Measurements from ENCODE around the gene PTCD1.

PTCD1 gene

GRCh38 chr7:99422186-99422585, 16.4 kb downstream of the PTCD1 start:
- no peak overlapping the region for H3K4me3 ChIP-seq (ENCODE audit: low read length)
- TF ChIP-seq CTCF (IDR thresholded peaks at IDR 0.05; ENCODE audit: low read depth, low read length, poor library complexity, severe bottlenecking), result no peak
- no peak for TF ChIP-seq EZH2phosphoT487 (IDR thresholded peaks at IDR 0.05; ENCODE audit: borderline replicate concordance, low read length)
- H3K4me2 ChIP-seq (ENCODE audit: low read length), result no peak overlapping the region
- no peak overlapping the region for H3K27ac ChIP-seq (ENCODE audit: low read depth, low read length)
- H3K9me3 ChIP-seq (ENCODE audit: control insufficient read depth, insufficient read depth, low read length), result no peaks in the 10 kb centered on the region
- no peaks in the 10 kb centered on the region for H3K9me2 ChIP-seq (replicated peaks; ENCODE audit: control insufficient read depth, low read length)
- peaks cover 14% of the 10 kb centered on the region; the same call in 1 of the 2 replicates for H4K20me1 ChIP-seq (ENCODE audit: control insufficient read depth, insufficient read depth, low read depth, low read length)
- no peaks in the 10 kb centered on the region for H3K27me3 ChIP-seq (ENCODE audit: control insufficient read depth, low read length)
- H3F3A ChIP-seq (ENCODE audit: control insufficient read depth, insufficient read depth), result peaks cover 12% of the 10 kb centered on the region
- H3K4me1 ChIP-seq (ENCODE audit: control insufficient read depth, low read length), result no peaks in the 10 kb centered on the region
- peaks cover 77% of the 10 kb centered on the region for H3K36me3 ChIP-seq (ENCODE audit: control insufficient read depth, low read length)
- peaks cover 19% of the 10 kb centered on the region for H3K79me2 ChIP-seq (ENCODE audit: control insufficient read depth, low read length)

GRCh38 chr7:99420986-99421385, 17.6 kb downstream of the PTCD1 start:
- peaks cover 12% of the 10 kb centered on the region for H3F3A ChIP-seq (ENCODE audit: control insufficient read depth, insufficient read depth)
- H3K4me3 ChIP-seq (ENCODE audit: low read length), result no peak overlapping the region
- H3K79me2 ChIP-seq (ENCODE audit: control insufficient read depth, low read length), result peaks cover 22% of the 10 kb centered on the region
- no peak overlapping the region for H3K4me2 ChIP-seq (ENCODE audit: low read length)
- no peaks in the 10 kb centered on the region for H3K9me3 ChIP-seq (ENCODE audit: control insufficient read depth, insufficient read depth, low read length)
- no peaks in the 10 kb centered on the region for H3K4me1 ChIP-seq (ENCODE audit: control insufficient read depth, low read length)
- H4K20me1 ChIP-seq (ENCODE audit: control insufficient read depth, insufficient read depth, low read depth, low read length), result peaks cover 14% of the 10 kb centered on the region; the same call in 1 of the 2 replicates
- no peaks in the 10 kb centered on the region for H3K9me2 ChIP-seq (replicated peaks; ENCODE audit: control insufficient read depth, low read length)
- TF ChIP-seq CTCF (IDR thresholded peaks at IDR 0.05; ENCODE audit: low read depth, low read length, poor library complexity, severe bottlenecking) (no peak), EZH2phosphoT487 (IDR thresholded peaks at IDR 0.05; ENCODE audit: borderline replicate concordance, low read length) (no peak)
- peaks cover 89% of the 10 kb centered on the region for H3K36me3 ChIP-seq (ENCODE audit: control insufficient read depth, low read length)
- H3K27ac ChIP-seq (ENCODE audit: low read depth, low read length), result no peak overlapping the region
- H3K27me3 ChIP-seq (ENCODE audit: control insufficient read depth, low read length), result no peaks in the 10 kb centered on the region

- Histone ChIP-seq H3F3A (ENCODE audit: control insufficient read depth, insufficient read depth) (peaks cover 12% of the 10 kb centered on the region), H3K9me3 (ENCODE audit: control insufficient read depth, insufficient read depth, low read length) (no peaks in the 10 kb centered on the region), H3K4me3 (ENCODE audit: low read length) (no peak overlapping the region), H3K4me1 (ENCODE audit: control insufficient read depth, low read length) (no peaks in the 10 kb centered on the region), H4K20me1 (ENCODE audit: control insufficient read depth, insufficient read depth, low read depth, low read length) (peaks cover 14% of the 10 kb centered on the region; the same call in 1 of the 2 replicates), H3K36me3 (ENCODE audit: control insufficient read depth, low read length) (peaks cover 89% of the 10 kb centered on the region), H3K27ac (ENCODE audit: low read depth, low read length) (no peak overlapping the region), H3K4me2 (ENCODE audit: low read length) (no peak overlapping the region), H3K27me3 (ENCODE audit: control insufficient read depth, low read length) (no peaks in the 10 kb centered on the region), H3K79me2 (ENCODE audit: control insufficient read depth, low read length) (peaks cover 24% of the 10 kb centered on the region), H3K9me2 (replicated peaks; ENCODE audit: control insufficient read depth, low read length) (no peaks in the 10 kb centered on the region)
- TF ChIP-seq EZH2phosphoT487 (IDR thresholded peaks at IDR 0.05; ENCODE audit: borderline replicate concordance, low read length) (no peak), CTCF (IDR thresholded peaks at IDR 0.05; ENCODE audit: low read depth, low read length, poor library complexity, severe bottlenecking) (no peak)
Measured at GRCh38 chr7:99420213-99420612, 18.4 kb downstream of the PTCD1 start.

Measured in DOHH2 (cell line).